COLO668 (cell line): ENCODE data around the gene CLN3.
"Not testable (repeated sequence)": the region's sequence is repeated elsewhere in the genome, so short reads cannot be mapped to it uniquely, and the experiment has no call there.

ENCODE experiments used
- DNase-seq: peaks from one replicate; lab custom pipeline; 2025; ENCODE audit not compliant: unreplicated experiment; lab: John Stamatoyannopoulos, UW

Gene CLN3

GRCh38 chr16:28514246-28514645 lies 22.4 kb upstream of the CLN3 start:
- DNase-seq: no peak

- no peak for DNase-seq
Measured at GRCh38 chr16:28513484-28514181, 21.8 kb upstream of the CLN3 start.

- DNase-seq: no peak
Measured at GRCh38 chr16:28511801-28512789, 20.2 kb upstream of the CLN3 start.

- no peak for DNase-seq
Measured at GRCh38 chr16:28511031-28511430, 19.2 kb upstream of the CLN3 start.

GRCh38 chr16:28505489-28506137 lies 13.7 kb upstream of the CLN3 start:
- no peak for DNase-seq

GRCh38 chr16:28504707-28505404 lies 13.0 kb upstream of the CLN3 start:
- DNase-seq: peak; percentile 23

- DNase-seq: no peak
Measured at GRCh38 chr16:28503470-28504259, 11.8 kb upstream of the CLN3 start.

GRCh38 chr16:28502290-28502689 lies 10.4 kb upstream of the CLN3 start:
- DNase-seq: no peak

- no peak for DNase-seq
Measured at GRCh38 chr16:28501258-28502232, 9.7 kb upstream of the CLN3 start.

GRCh38 chr16:28500476-28501180 lies 8.8 kb upstream of the CLN3 start:
- DNase-seq: not testable (repeated sequence)

- DNase-seq: no peak
Measured at GRCh38 chr16:28499854-28500253, 8.0 kb upstream of the CLN3 start.

- no peak for DNase-seq
Measured at GRCh38 chr16:28498666-28499381, 7.0 kb upstream of the CLN3 start.

GRCh38 chr16:28497861-28498599 lies 6.2 kb upstream of the CLN3 start:
- no peak for DNase-seq

GRCh38 chr16:28497386-28497785 lies 5.5 kb upstream of the CLN3 start:
- no peak for DNase-seq

- DNase-seq: no peak
Measured at GRCh38 chr16:28496844-28497243, 5.0 kb upstream of the CLN3 start.

- DNase-seq: no peak
Measured at GRCh38 chr16:28495795-28496749, 4.2 kb upstream of the CLN3 start.
